Retinal pigment epithelial cell (primary cell): ENCODE results near the gene PRSS27.

Experiments
- DNase-seq: peaks from one replicate; pipeline ENCODE4 v3.0.0-alpha.2; 2010; ENCODE audit warnings: low read depth
- H3K4me3 ChIP-seq: 2 replicates; pipeline ENCODE4 v1.5.1; 2011; ENCODE audit warnings: mild to moderate bottlenecking, low read length, control low read depth, moderate library complexity
- TF ChIP-seq, protein P1 (sequence below): conservative IDR thresholded peaks from 2 replicates; pipeline ENCODE4 v1.5.1; 2011; ENCODE audit warnings: low read depth, low read length, control low read depth, inconsistent platforms

Gene PRSS27

DNA sequence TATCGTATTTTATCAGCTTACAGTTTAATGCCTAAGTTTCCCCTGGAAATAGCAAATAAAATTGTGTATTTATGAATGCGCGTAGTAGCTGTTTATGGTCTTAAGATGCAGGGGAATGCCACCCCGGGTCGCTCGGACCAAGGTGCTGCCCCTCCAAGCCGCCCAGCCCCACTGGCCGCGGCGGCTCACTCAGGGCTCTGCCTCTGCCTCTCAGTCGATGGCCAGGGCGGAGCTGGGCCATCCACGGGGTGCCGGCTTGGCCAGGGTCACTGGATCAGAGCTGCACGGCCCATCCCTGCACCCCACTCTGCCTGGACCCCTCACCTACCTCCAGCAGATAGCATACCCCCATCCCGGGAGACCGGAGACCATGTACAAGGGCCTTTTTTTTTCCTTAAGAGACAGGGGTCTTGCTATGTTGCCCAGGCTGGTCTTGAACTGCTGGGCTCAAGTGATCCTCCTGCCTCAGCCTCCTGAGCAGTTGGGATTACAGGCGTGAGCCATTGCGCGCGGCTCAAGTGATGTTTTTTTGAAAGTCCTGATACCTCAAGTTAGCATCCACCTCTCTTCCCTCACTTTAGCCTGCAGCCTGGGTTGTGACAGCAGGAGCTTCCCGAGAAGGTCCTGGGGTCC lies 11.0 kb downstream of the PRSS27 start:
- H3K4me3 ChIP-seq, result no peak overlapping the region
- TF ChIP-seq, protein P1, sequence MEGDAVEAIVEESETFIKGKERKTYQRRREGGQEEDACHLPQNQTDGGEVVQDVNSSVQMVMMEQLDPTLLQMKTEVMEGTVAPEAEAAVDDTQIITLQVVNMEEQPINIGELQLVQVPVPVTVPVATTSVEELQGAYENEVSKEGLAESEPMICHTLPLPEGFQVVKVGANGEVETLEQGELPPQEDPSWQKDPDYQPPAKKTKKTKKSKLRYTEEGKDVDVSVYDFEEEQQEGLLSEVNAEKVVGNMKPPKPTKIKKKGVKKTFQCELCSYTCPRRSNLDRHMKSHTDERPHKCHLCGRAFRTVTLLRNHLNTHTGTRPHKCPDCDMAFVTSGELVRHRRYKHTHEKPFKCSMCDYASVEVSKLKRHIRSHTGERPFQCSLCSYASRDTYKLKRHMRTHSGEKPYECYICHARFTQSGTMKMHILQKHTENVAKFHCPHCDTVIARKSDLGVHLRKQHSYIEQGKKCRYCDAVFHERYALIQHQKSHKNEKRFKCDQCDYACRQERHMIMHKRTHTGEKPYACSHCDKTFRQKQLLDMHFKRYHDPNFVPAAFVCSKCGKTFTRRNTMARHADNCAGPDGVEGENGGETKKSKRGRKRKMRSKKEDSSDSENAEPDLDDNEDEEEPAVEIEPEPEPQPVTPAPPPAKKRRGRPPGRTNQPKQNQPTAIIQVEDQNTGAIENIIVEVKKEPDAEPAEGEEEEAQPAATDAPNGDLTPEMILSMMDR, result no peak
- no peak for DNase-seq

DNA sequence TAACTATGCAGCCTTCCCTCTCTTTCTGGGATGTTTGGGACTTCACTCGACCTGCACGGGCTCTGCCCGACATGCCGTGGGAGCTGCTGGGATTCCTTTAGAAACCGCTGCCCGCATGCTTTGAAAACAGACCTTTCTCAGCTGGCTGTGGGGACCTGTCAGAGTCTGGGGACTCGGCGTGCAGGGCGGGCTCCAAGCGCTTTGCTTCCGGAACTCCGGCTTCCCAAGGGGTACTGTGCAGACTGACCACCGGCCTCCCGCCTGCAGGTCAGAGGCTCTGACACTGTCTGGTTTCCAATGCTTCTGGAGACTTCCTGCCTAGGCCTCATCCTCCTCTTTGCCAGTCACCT lies 11.8 kb downstream of the PRSS27 start:
- DNase-seq, result no peak
- H3K4me3 ChIP-seq, result no peak overlapping the region
- TF ChIP-seq, protein P1, result no peak

DNA sequence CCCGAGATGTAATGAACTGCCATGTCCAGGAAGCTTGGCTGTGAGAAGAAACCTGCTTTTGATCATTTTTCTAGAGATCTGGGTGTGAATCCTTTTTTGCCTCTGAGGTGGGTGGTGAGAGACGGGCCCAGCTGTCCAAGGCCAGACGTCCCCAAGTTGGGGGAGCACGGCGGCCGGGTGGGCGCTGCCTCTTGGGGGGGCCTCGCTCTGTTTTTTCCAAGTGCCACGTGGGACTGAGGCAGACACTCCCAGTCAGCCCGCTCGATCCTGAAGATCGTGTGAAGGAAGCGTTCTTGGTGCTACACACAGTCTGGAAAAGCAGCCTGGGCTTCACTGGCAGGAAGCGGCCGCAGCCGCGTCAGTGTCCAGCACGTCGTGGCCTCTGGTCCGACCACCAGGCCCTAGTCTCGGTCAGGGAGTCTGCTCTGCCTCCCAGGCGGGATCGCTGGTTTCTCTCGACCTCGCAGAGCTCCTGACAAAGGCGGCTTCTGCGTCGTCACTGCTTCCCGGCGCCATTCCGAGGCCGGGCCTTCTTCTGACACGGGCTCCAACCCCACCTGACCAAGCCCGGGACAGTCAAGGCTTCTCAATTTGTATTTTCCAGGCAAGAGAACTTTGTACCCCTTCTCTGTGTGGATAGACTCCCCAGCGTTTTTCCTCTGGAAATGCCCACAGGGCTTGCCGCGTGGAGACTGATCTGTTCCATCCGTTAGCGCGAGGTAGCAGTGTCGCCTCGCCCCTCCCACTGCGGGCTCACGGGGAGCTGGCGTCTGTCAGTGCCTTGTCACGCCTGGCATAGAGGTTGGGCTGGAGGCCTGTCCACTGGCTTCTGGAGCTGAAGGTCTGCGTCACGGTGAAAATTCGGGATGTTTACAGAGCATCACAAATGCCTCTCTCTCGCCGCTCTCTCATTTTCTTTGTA lies 12.4 kb downstream of the PRSS27 start:
- TF ChIP-seq, protein P1, result no peak
- no peak overlapping the region for H3K4me3 ChIP-seq
- DNase-seq, result no peak

DNA sequence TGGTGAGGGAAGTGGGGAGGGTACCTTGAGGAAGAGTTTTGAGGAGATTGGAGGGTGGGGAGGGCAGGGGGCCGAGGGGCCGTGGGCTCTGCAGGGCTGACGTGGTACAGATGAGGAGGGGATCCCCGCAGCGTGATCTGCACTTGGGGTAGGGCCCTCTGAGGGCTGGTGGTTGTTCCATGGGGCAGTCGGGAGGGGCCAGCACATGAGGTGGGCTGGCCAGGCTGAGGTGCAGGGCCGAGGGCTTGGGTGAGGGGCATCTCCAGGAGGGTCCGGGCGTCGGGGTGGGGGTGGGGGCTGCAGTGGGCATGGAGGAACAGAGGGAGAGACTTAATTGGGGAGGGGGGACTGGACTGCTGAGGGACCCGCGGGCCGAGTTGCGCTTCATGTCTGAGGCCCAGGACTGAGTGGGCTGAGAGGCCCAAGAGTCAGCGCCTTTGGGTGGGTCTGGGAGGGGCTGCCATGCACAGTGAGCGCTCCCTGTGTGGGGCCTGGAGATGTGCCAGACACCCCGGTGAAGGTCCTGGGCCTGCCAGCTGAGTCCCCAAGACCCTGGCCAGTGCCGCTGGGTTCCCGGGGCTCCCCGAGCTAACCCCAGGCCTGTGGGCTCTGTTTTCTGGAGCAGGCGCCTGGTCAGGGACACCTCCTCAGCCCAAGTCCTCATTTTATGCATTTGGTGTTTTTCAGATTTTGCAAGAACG lies 13.3 kb downstream of the PRSS27 start:
- TF ChIP-seq, protein P1, result no peak
- DNase-seq, result no peak
- no peak overlapping the region for H3K4me3 ChIP-seq

DNA sequence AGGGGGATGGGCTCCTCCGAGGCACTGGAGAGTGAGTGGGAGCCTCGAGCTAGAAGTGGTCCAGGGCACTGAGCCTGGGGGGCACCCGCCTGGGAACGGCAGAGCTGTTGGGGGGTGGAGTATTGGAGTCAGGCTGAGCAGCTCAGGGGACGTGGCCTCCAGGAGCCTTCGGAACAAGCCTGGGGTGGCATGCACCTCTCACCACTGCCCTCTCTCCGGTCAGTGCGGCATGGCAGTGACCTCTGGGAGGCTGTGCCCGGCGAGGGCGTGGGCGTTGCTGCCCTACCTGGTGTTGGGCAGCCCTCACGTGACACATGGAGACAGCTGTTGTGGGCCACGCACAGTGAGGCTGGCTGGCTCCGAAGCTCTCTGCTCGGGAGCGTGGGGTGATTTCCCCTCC lies 13.9 kb downstream of the PRSS27 start:
- no peak overlapping the region for H3K4me3 ChIP-seq
- no peak for DNase-seq
- TF ChIP-seq, protein P1, result no peak

DNA sequence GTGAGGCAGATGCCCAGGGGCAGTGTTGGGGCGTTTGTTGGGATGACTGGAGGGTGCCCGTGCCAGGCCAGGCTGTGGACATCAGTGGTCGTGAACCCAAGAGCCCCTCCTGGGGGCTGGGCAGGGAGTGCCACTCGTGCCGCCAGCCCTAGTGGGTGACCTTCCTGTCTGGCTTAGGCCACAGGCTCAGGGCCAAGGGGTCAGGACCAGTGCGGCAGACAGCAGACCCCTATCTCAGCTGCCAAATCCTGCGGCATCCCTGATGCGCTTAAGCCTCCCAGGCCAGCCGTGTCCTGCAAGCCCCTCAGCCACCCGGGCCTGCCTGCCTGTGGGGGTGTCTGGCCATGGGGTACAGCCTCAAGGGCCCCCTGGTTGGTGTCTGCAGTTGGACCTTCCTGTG lies 14.7 kb downstream of the PRSS27 start:
- H3K4me3 ChIP-seq, result no peak overlapping the region
- TF ChIP-seq, protein P1, result no peak
- no peak for DNase-seq
